Sigmoid colon (tissue), 7 donors: ENCODE results near the gene SIVA1. TPM values are rescaled to one million over a fixed set of nuclear protein-coding genes. Genes with fewer than 3 reads are reported as not detected.

ENCODE experiments used
- DNase-seq: peaks from one replicate; pipeline ENCODE4 v3.0.0-alpha.2; 2019
- H3K27ac ChIP-seq, 4 donors: fragments of 200-600 bp; sonication (generic); one replicate each; pipeline ENCODE4 v1.5.1; 2016 to 2019; ENCODE audit warnings: mild to moderate bottlenecking in 1 of 4
- H3K27me3 ChIP-seq, 3 donors: fragments of 200-600 bp; sonication (generic); one replicate each; pipeline ENCODE4 v1.5.1; 2019; ENCODE audit warnings: mild to moderate bottlenecking in 1 of 3
- H3K36me3 ChIP-seq, 4 donors: fragments of 200-600 bp; sonication (generic); one replicate each; pipeline ENCODE4 v1.5.1; 2016 to 2019
- H3K4me1 ChIP-seq, 4 donors: fragments of 200-600 bp; sonication (generic); one replicate each; pipeline ENCODE4 v1.5.1; 2017 to 2019
- H3K4me3 ChIP-seq, 4 donors: fragments of 200-600 bp; sonication (generic); one replicate each; pipeline ENCODE4 v1.5.1; 2017 to 2019; ENCODE audit warnings: mild to moderate bottlenecking in 2 of 4, moderate library complexity in 1 of 4
- H3K9me3 ChIP-seq, 4 donors: fragments of 200-600 bp in 3 of 4; sonication (generic) in 3 of 4; one replicate each; pipeline versions ENCODE4 v1.5.1 to v1.6.1; 2013 to 2019
- CTCF ChIP-seq, 4 experiments: fragments of 450-650 bp in 3 of 4; fragments of 200-600 bp in 1 of 4; IDR thresholded peaks; one replicate each; pipeline ENCODE4 v1.5.1; 2016 to 2019; ENCODE audit warnings: antibody characterized with exemption in 4 of 4, mild to moderate bottlenecking in 3 of 4, moderate library complexity in 2 of 4
- EP300 ChIP-seq, 4 donors: sonication (generic); formaldehyde crosslinking; IDR thresholded peaks; one replicate each; pipeline ENCODE4 v1.6.1; 2017; ENCODE audit warnings: antibody characterized with exemption in 4 of 4
- POLR2A ChIP-seq, 2 donors: fragments of 450-650 bp; IDR thresholded peaks; one replicate each; pipeline ENCODE4 v1.6.1; 2016; ENCODE audit warnings: antibody characterized with exemption in 2 of 2, mild to moderate bottlenecking in 2 of 2, moderate library complexity in 2 of 2
- POLR2AphosphoS5 ChIP-seq, 4 donors: sonication (generic); formaldehyde crosslinking; IDR thresholded peaks; one replicate each; pipeline ENCODE4 v1.6.1; 2017; ENCODE audit warnings: antibody characterized with exemption in 4 of 4
- WGBS, 2 donors: extraction: QIAGEN DNeasy Blood & Tissue Kit; methylation state at CpG; one replicate each; pipeline ENCODE4 v1.1.7; 2013; 5-methylcytosine and 5-hydroxymethylcytosine counted together
- intact Hi-C: fragments of 100-400 bp; cut with DNase I; formaldehyde crosslinking; loops from one replicate; pipeline ENCODE4 v1.15.1; 2023
- polyA plus RNA-seq, 3 donors: library from polyadenylated mRNA; stranded (reverse); fragments of 200-250 nt; gene quantifications; one replicate each; pipeline ENCODE4 v1.2.3, GENCODE V29; 2013
- total RNA-seq, 4 donors: library from RNA; depleted of rRNA; stranded (reverse); fragments of >200 nt; gene quantifications; one replicate each; pipeline ENCODE4 v1.1.0, GENCODE V29; 2016
- donor health status: healthy with polysubstance abuse.
- donor health status: Bipolar disorder and iron deficiency.
- donor health status: healthy.

Gene SIVA1
- total and polyA plus RNA-seq, 7 donors: 124 to 512 (median 235) TPM

- 91 to 93% methylated on average over 31 of the region's 31 CpGs for WGBS, 2 donors
- Histone ChIP-seq H3K27ac (no peak overlapping the region), H3K4me3 (no peak overlapping the region), H3K9me3 (no peaks in the 10 kb centered on the region), H3K27me3 (no peaks in the 10 kb centered on the region), H3K4me1 (peaks cover 0 to 78% (median 73%) of the 10 kb centered on the region in 4 donors), H3K36me3 (peaks cover 4 to 51% (median 20%) of the 10 kb centered on the region in 4 donors)
- TF ChIP-seq EP300 (IDR thresholded peaks at IDR 0.05) (no peak), POLR2AphosphoS5 (IDR thresholded peaks at IDR 0.05) (no peak), POLR2A (IDR thresholded peaks at IDR 0.05) (no peak), CTCF (IDR thresholded peaks at IDR 0.05) (no peak)
- DNase-seq: no peak
- intact Hi-C loops: no loop called here
Observed at GRCh38 chr14:104789752-104790743, 37.1 kb downstream of the SIVA1 start.

- H3K27me3 ChIP-seq: no peaks in the 10 kb centered on the region
- H3K4me3 ChIP-seq: no peak overlapping the region
- no peak overlapping the region for H3K27ac ChIP-seq
- no peak for TF ChIP-seq POLR2A (IDR thresholded peaks at IDR 0.05)
- TF ChIP-seq EP300 (IDR thresholded peaks at IDR 0.05): no peak
- TF ChIP-seq POLR2AphosphoS5 (IDR thresholded peaks at IDR 0.05): no peak
- no peak for TF ChIP-seq CTCF (IDR thresholded peaks at IDR 0.05)
- H3K9me3 ChIP-seq: no peaks in the 10 kb centered on the region
- intact Hi-C loops: no loop called here
- no peak for DNase-seq
- peaks cover 4 to 51% (median 20%) of the 10 kb centered on the region in 4 donors for H3K36me3 ChIP-seq
- WGBS, 2 donors: 92 to 93% methylated on average over 9 of the region's 9 CpGs
- peaks cover 0 to 72% (median 66%) of the 10 kb centered on the region in 4 donors for H3K4me1 ChIP-seq
Observed at GRCh38 chr14:104791425-104791824, 38.5 kb downstream of the SIVA1 start.

- 68 to 82% methylated on average over 25 of the region's 25 CpGs for WGBS, 2 donors
- Histone ChIP-seq H3K4me1 (peaks cover 0 to 64% (median 59%) of the 10 kb centered on the region in 4 donors), H3K27ac (no peak overlapping the region), H3K4me3 (no peak overlapping the region), H3K27me3 (no peaks in the 10 kb centered on the region), H3K36me3 (peaks cover 4 to 44% (median 20%) of the 10 kb centered on the region in 4 donors), H3K9me3 (no peaks in the 10 kb centered on the region)
- no peak for TF ChIP-seq EP300 (IDR thresholded peaks at IDR 0.05)
- TF ChIP-seq POLR2A (IDR thresholded peaks at IDR 0.05): no peak
- no peak for TF ChIP-seq POLR2AphosphoS5 (IDR thresholded peaks at IDR 0.05)
- TF ChIP-seq CTCF (IDR thresholded peaks at IDR 0.05): no peak
- intact Hi-C loops: no loop called here
- DNase-seq: no peak
Observed at GRCh38 chr14:104792101-104792884, 39.3 kb downstream of the SIVA1 start.

GRCh38 chr14:104792945-104793702 is 40.2 kb downstream of the SIVA1 start:
- no peak for TF ChIP-seq POLR2A (IDR thresholded peaks at IDR 0.05)
- TF ChIP-seq POLR2AphosphoS5 (IDR thresholded peaks at IDR 0.05): no peak
- TF ChIP-seq CTCF (IDR thresholded peaks at IDR 0.05): no peak
- TF ChIP-seq EP300 (IDR thresholded peaks at IDR 0.05): no peak
- no peak for DNase-seq
- Histone ChIP-seq H3K27me3 (no peaks in the 10 kb centered on the region), H3K9me3 (no peaks in the 10 kb centered on the region), H3K36me3 (peaks cover 4 to 37% (median 20%) of the 10 kb centered on the region in 4 donors), H3K4me3 (no peak overlapping the region), H3K27ac (no peak overlapping the region), H3K4me1 (peaks cover 0 to 57% (median 52%) of the 10 kb centered on the region in 4 donors)
- 84 to 90% methylated on average over 16 of the region's 16 CpGs for WGBS, 2 donors
- intact Hi-C loops: no loop called here
